Activated CD8-positive, alpha-beta T cell treated with anti-CD3 and anti-CD28 coated beads for 36 hours (primary cell): ENCODE results near the gene MTF2. TPM values are rescaled to one million over a fixed set of nuclear protein-coding genes. Genes with fewer than 3 reads are reported as not detected.

Source experiments
- ATAC-seq: fragments of 200-7000 bp; cut with Tn5 transposase; one replicate; pipeline ENCODE4 v1.10.0; 2021; ENCODE audit warnings: mild to moderate bottlenecking, moderate library complexity
- CTCF ChIA-PET: fragments of 350-600 bp; sonication (Branson Sonifier 250); formaldehyde crosslinking; loops from one replicate; lab custom pipeline; 2021; ENCODE audit warnings: antibody characterized with exemption; lab: Charles Lee
- POLR2A ChIA-PET: fragments of 350-600 bp; sonication (Branson Sonifier 250); formaldehyde crosslinking; loops from one replicate; lab custom pipeline; 2021; ENCODE audit warnings: antibody characterized with exemption; lab: Charles Lee
- DNase-seq: peaks from one replicate; pipeline ENCODE4 v3.0.0-alpha.2; 2020
- H3K27ac Mint-ChIP-seq: one replicate; pipeline ENCODE4 v1.8.0; 2021; ENCODE audit warnings: mild to moderate bottlenecking, mixed read lengths
- H3K27me3 Mint-ChIP-seq: one replicate; pipeline ENCODE4 v1.8.0; 2021; ENCODE audit warnings: mixed read lengths
- H3K36me3 Mint-ChIP-seq: one replicate; pipeline ENCODE4 v1.8.0; 2021; ENCODE audit warnings: low read depth, mixed read lengths
- H3K4me1 Mint-ChIP-seq: one replicate; pipeline ENCODE4 v1.8.0; 2021; ENCODE audit warnings: low read depth, mixed read lengths
- H3K4me3 Mint-ChIP-seq: one replicate; pipeline ENCODE4 v1.8.0; 2021; ENCODE audit warnings: mild to moderate bottlenecking, moderate library complexity, mixed read lengths
- H3K9me3 Mint-ChIP-seq: one replicate; pipeline ENCODE4 v1.8.0; 2021; ENCODE audit warnings: mixed read lengths
- CTCF ChIP-seq: fragments of 200-600 bp; IDR thresholded peaks from one replicate; pipeline ENCODE4 v1.8.0; 2022; ENCODE audit warnings: antibody characterized with exemption, mild to moderate bottlenecking
- intact Hi-C: fragments of 100-400 bp; cut with micrococcal nuclease; formaldehyde crosslinking; loops from one replicate; pipeline ENCODE4 v1.10.0; 2022
- total RNA-seq, 2 experiments: library from RNA; stranded (reverse); gene quantifications; one replicate each; pipeline ENCODE4 v1.2.3, GENCODE V29; 2021

Gene MTF2
- total RNA-seq, 2 experiments from 2014 or later = 65.0 to 70.9 TPM

GRCh38 chr1:93083979-93084378 lies 4.9 kb downstream of the MTF2 start:
- peaks cover 2% of the 10 kb centered on the region for H3K9me3 Mint-ChIP-seq
- ATAC-seq = no peak
- H3K4me3 Mint-ChIP-seq = no peak overlapping the region
- no peaks in the 10 kb centered on the region for H3K27me3 Mint-ChIP-seq
- no peak overlapping the region for H3K27ac Mint-ChIP-seq
- intact Hi-C loops = no loop called here
- ChIA-PET CTCF (no interaction called here), POLR2A (no interaction called here)
- H3K4me1 Mint-ChIP-seq = peaks cover 51% of the 10 kb centered on the region
- peaks cover 44% of the 10 kb centered on the region for H3K36me3 Mint-ChIP-seq
- DNase-seq = no peak
- TF ChIP-seq CTCF = no peak

- peaks cover 55% of the 10 kb centered on the region for H3K36me3 Mint-ChIP-seq
- intact Hi-C loops = no loop called here
- ATAC-seq = no peak
- no peak for TF ChIP-seq CTCF
- DNase-seq = no peak
- peaks cover 57% of the 10 kb centered on the region for H3K4me1 Mint-ChIP-seq
- H3K27me3 Mint-ChIP-seq = no peaks in the 10 kb centered on the region
- H3K27ac Mint-ChIP-seq = no peak overlapping the region
- ChIA-PET CTCF (no interaction called here), POLR2A (no interaction called here)
- peaks cover 2% of the 10 kb centered on the region for H3K9me3 Mint-ChIP-seq
- H3K4me3 Mint-ChIP-seq = no peak overlapping the region
Observed at GRCh38 chr1:93087532-93087931, 8.4 kb downstream of the MTF2 start.

- intact Hi-C loops = no loop called here
- ATAC-seq (no peak), DNase-seq (no peak)
- Mint-ChIP-seq H3K9me3 (no peaks in the 10 kb centered on the region), H3K4me3 (no peak overlapping the region), H3K27ac (no peak overlapping the region), H3K36me3 (peaks cover 20% of the 10 kb centered on the region), H3K4me1 (peaks cover 59% of the 10 kb centered on the region), H3K27me3 (no peaks in the 10 kb centered on the region)
- CTCF ChIA-PET = interaction anchor here (1.1 to 1.4 kb wide), 3 partner anchors 13 to 275 kb away, joined by 3 to 4 read pairs (median 3); no protein-coding TSS in a partner anchor
- TF ChIP-seq CTCF = no peak
- POLR2A ChIA-PET = interaction anchor here (0.8 to 1.7 kb wide), 2 partner anchors 8 to 15 kb away, joined by 4 to 5 read pairs; partner anchors contain the start of gene MTF2
Observed at GRCh38 chr1:93093332-93094006, 14.4 kb downstream of the MTF2 start.

GRCh38 chr1:93095804-93096585 lies 16.9 kb downstream of the MTF2 start:
- no peak overlapping the region for H3K4me3 Mint-ChIP-seq
- no peak for DNase-seq
- no peak for TF ChIP-seq CTCF
- peaks cover 67% of the 10 kb centered on the region for H3K4me1 Mint-ChIP-seq
- ATAC-seq = no peak
- ChIA-PET POLR2A (interaction anchor here (1.2 kb wide), 1 partner anchor 53 kb away, joined by 4 read pairs; no protein-coding TSS in a partner anchor), CTCF (interaction anchor here (0.8 to 1.0 kb wide), 2 partner anchors 15 to 28 kb away, joined by 3 to 5 read pairs; no protein-coding TSS in a partner anchor)
- intact Hi-C loops = no loop called here
- H3K9me3 Mint-ChIP-seq = no peaks in the 10 kb centered on the region
- H3K36me3 Mint-ChIP-seq = peaks cover 9% of the 10 kb centered on the region
- H3K27me3 Mint-ChIP-seq = no peaks in the 10 kb centered on the region
- H3K27ac Mint-ChIP-seq = no peak overlapping the region
